NCI-H2171 treated with DMSO at 0.1 percent for 48 hours (cell line): ENCODE results near the gene HMGA1.

Source experiments
- DNase-seq: peaks from one replicate; lab custom pipeline; 2025; lab: John Stamatoyannopoulos, UW

The HMGA1 gene

GRCh38 chr6:34292954-34293353, 56.3 kb downstream of the HMGA1 start:
- no peak for DNase-seq

GRCh38 chr6:34295721-34296120, 59.0 kb downstream of the HMGA1 start:
- DNase-seq = no peak
